LNCAP (cell line): ENCODE data around the gene F13B.

Experiments used
- TF ChIP-seq, protein P1 (sequence below): fragments of 450-650 bp; IDR thresholded peaks from 2 replicates; pipeline ENCODE4 v1.5.1; 2017; ENCODE audit warnings: mild to moderate bottlenecking

The F13B gene

GRCh38 chr1:197016751-197017150 lies 50.3 kb downstream of the F13B start:
- TF ChIP-seq, protein P1, sequence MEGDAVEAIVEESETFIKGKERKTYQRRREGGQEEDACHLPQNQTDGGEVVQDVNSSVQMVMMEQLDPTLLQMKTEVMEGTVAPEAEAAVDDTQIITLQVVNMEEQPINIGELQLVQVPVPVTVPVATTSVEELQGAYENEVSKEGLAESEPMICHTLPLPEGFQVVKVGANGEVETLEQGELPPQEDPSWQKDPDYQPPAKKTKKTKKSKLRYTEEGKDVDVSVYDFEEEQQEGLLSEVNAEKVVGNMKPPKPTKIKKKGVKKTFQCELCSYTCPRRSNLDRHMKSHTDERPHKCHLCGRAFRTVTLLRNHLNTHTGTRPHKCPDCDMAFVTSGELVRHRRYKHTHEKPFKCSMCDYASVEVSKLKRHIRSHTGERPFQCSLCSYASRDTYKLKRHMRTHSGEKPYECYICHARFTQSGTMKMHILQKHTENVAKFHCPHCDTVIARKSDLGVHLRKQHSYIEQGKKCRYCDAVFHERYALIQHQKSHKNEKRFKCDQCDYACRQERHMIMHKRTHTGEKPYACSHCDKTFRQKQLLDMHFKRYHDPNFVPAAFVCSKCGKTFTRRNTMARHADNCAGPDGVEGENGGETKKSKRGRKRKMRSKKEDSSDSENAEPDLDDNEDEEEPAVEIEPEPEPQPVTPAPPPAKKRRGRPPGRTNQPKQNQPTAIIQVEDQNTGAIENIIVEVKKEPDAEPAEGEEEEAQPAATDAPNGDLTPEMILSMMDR: no peak

DNA sequence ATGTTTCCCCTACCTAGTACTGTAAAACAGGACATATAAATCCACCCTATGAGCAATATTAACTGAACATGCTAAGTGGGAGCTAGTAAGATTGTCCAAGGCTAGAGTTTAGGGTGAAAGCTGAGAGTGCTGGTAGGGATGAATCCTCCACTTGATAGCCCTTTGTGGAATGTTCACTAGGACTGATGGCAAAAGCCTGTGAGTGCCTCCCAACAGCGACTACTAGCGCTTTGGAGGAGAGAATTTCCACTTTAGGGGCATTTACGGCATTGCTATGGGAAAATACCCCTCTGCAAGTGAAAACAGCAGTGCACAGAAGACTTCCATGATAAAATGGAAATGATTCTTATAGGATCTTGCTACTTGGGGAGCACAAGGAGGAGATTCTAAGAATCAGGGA lies 53.8 kb downstream of the F13B start:
- TF ChIP-seq, protein P1: no peak

- TF ChIP-seq, protein P1: no peak
Measured at GRCh38 chr1:197011614-197012013, 55.4 kb downstream of the F13B start.

DNA sequence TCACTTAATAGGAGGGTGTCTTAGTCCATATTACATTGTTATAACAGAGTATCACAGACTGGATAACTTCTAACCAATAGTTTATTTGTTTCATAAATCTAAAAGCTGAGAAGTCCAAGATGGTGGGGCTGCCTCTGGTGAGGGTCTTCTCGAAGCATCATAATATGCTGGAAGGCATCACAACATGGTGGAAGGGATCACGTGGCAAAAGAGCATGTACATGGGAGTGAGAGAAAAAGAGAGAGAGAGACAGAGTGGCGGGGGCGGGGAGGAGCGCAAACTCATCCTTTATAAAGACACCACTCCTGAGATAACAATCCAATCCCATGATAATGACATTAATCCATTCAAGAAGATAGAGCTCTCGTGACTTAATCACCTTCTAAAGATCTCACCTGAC lies 58.2 kb downstream of the F13B start:
- TF ChIP-seq, protein P1: no peak

DNA sequence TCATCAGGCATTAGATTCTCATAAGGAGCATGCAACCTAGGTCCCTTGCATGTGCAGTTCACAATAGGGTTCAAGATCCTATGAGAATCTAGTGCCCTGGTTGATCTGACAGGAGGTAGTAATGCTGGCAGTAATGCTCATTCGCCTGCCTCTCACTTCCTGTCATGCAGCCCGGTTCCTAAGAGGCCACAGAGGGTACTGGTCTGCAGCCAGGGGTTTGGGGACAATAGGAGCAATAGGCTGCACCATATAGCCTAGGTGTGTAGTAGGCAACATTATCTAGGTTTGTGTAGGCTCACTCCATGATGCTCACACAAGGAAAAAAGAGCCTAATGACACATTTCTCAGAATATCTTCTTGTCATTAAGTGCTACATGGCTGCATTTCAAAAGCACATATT lies 63.9 kb downstream of the F13B start:
- TF ChIP-seq, protein P1: no peak

DNA sequence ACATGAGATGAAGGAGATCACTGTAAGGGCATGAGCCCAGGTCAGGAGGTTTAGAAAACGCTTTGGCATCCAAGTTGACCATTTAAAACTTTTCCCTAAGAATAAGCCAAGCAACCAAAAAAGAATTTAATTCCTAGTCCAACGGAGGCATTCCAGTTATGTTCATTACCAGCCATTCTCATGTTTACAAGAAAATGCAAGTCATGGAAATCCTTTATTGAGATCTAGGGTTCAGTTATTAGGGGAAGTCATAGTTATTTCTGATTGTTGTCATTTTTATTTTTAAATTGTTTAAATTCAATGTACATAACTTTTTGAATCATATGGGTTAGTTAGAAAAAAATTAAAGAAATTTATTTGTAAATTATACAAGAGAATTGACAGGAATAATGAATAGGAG lies 65.2 kb downstream of the F13B start:
- TF ChIP-seq, protein P1: no peak

- TF ChIP-seq, protein P1: no peak
Measured at GRCh38 chr1:196997423-196997822, 69.6 kb downstream of the F13B start.

DNA sequence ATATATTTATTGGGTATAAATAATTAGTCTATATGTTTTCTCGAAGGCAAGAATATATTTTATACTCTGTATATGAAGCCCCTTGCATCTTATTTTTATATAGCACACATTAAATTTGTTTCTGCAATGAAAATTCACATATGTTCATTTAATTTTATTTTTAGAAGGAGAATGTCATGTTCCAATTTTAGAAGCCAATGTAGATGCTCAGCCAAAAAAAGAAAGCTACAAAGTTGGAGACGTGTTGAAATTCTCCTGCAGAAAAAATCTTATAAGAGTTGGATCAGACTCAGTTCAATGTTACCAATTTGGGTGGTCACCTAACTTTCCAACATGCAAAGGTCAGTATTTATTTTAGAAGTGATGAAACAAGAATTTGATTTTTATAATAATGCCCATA lies 73.1 kb downstream of the F13B start:
- TF ChIP-seq, protein P1: no peak
